Ovary (tissue), 9 donors: ENCODE measurements around the gene TLX2. TPM values are rescaled to one million over a fixed set of nuclear protein-coding genes. Genes with fewer than 3 reads are reported as not detected.

ENCODE experiments used
- DNase-seq, 5 donors: peaks; one replicate each; pipeline ENCODE4 v3.0.0-alpha.2; 2019 to 2020
- H3K27ac ChIP-seq, 2 donors: fragments of 200-600 bp; one replicate each; pipeline versions ENCODE4 v1.5.1 to v1.8.0; 2019 to 2022
- H3K27me3 ChIP-seq: fragments of 200-600 bp; one replicate; pipeline ENCODE4 v1.8.0; 2022
- H3K36me3 ChIP-seq: fragments of 200-600 bp; sonication (generic); one replicate; pipeline ENCODE4 v1.5.1; 2019
- H3K4me1 ChIP-seq: one replicate; pipeline ENCODE4 v1.8.1; 2013; ENCODE audit warnings: mild to moderate bottlenecking, moderate library complexity; ENCODE audit not compliant: insufficient read depth
- H3K4me3 ChIP-seq: fragments of 200-600 bp; sonication (generic); one replicate; pipeline ENCODE4 v1.5.1; 2017
- H3K9me3 ChIP-seq, 2 donors: fragments of 200-600 bp in 1 of 2; sonication (generic) in 1 of 2; one replicate each; pipeline versions ENCODE4 v1.5.1 to v1.8.1; 2013 to 2019; ENCODE audit warnings: mild to moderate bottlenecking in 1 of 2, moderate library complexity in 1 of 2
- CTCF ChIP-seq, 3 donors: fragments of 450-650 bp in 2 of 3; fragments of 200-600 bp in 1 of 3; IDR thresholded peaks; one replicate each; pipeline versions ENCODE4 v1.5.1 to v1.8.0; 2016 to 2022; ENCODE audit warnings: antibody characterized with exemption in 3 of 3, mild to moderate bottlenecking in 1 of 3
- EP300 ChIP-seq: sonication (generic); formaldehyde crosslinking; IDR thresholded peaks from one replicate; pipeline ENCODE4 v1.6.1; 2017; ENCODE audit warnings: antibody characterized with exemption
- POLR2A ChIP-seq: fragments of 450-650 bp; IDR thresholded peaks from one replicate; pipeline ENCODE4 v1.6.1; 2017; ENCODE audit warnings: antibody characterized with exemption, mild to moderate bottlenecking, moderate library complexity
- WGBS, 3 donors: extraction: QIAGEN DNeasy Blood & Tissue Kit in 1 of 3; methylation state at CpG; one replicate each; pipeline versions ENCODE4 v1.1.5 to v1.1.7; 2013 to 2017; 5-methylcytosine and 5-hydroxymethylcytosine counted together
- intact Hi-C, 4 donors: fragments of 100-400 bp; cut with DNase I; formaldehyde crosslinking; loops; one replicate each; pipeline versions ENCODE4 v1.11.0 to v1.15.1; 2022 to 2023
- polyA plus RNA-seq, 2 donors: library from polyadenylated mRNA; stranded (reverse); fragments of 200-250 nt in 1 of 2; fragments of 350-450 nt in 1 of 2; fragmentation: Illumina TruSeq in 1 of 2; extraction: RNeasy Lipid Tissue Mini Kit (QIAGEN cat#74804) in 1 of 2; gene quantifications; one replicate each; pipeline ENCODE4 v1.2.3, GENCODE V29; 2013 to 2014
- total RNA-seq, 7 donors: library from RNA; depleted of rRNA in 2 of 7; stranded (reverse); fragments of >200 nt in 2 of 7; fragmentation: NEBNext Ultra II Directional in 3 of 7; extraction: Animal tissue kit (Norgen Biotek cat#: 25700) in 3 of 7; gene quantifications; one replicate each; pipeline versions ENCODE4 v1.1.0 to v1.2.4, GENCODE V29; 2016 to 2023
- donor health status: DM: no; HTN: no; CAD: no; lungs with moderate emphysema.
- donor health status: DM: no; HTN: no; CAD: no.
- donor health status: Bipolar disorder and iron deficiency.
- donor health status: DM: yes; HTN: yes; CAD: no.
- donor health status: DM: no; HTN: no; CAD: no.
- donor health status: DM: yes; HTN: yes; CAD: no.

The TLX2 gene
- total and polyA plus RNA-seq, 9 donors = not detected

GRCh38 chr2:74538881-74539339 is 24.7 kb downstream of the TLX2 start:
- Histone ChIP-seq H3K27me3 (no peaks in the 10 kb centered on the region), H3K9me3 (no peaks in the 10 kb centered on the region), H3K4me3 (no peak overlapping the region), H3K36me3 (no peaks in the 10 kb centered on the region), H3K4me1 (no peaks in the 10 kb centered on the region), H3K27ac (no peak overlapping the region)
- WGBS, 3 donors = 78 to 84% (median 82%) methylated on average over 7 of the region's 7 CpGs
- intact Hi-C loops = no loop called here
- TF ChIP-seq POLR2A (no peak), CTCF (IDR thresholded peaks at IDR 0.05) (no peak), EP300 (no peak)
- DNase-seq = no peak

- no peak for DNase-seq
- no peak overlapping the region for H3K27ac ChIP-seq
These were observed 26.0 kb downstream of the TLX2 start for GRCh38 chr2:74540291-74540690.

GRCh38 chr2:74542978-74543377 is 28.7 kb downstream of the TLX2 start:
- no peaks in the 10 kb centered on the region for H3K4me1 ChIP-seq
- intact Hi-C loops = no loop called here
- H3K9me3 ChIP-seq = no peaks in the 10 kb centered on the region
- no peak overlapping the region for H3K27ac ChIP-seq
- TF ChIP-seq CTCF (IDR thresholded peaks at IDR 0.05) (no peak), POLR2A (no peak), EP300 (no peak)
- no peaks in the 10 kb centered on the region for H3K36me3 ChIP-seq
- no peak for DNase-seq
- H3K4me3 ChIP-seq = no peak overlapping the region
- WGBS, 3 donors = 70 to 86% (median 84%) methylated on average over 1 of the region's 1 CpG
- H3K27me3 ChIP-seq = no peaks in the 10 kb centered on the region

More at GRCh38 chr2:74540291-74540690, 26.0 kb downstream of the TLX2 start:
- Histone ChIP-seq H3K4me1 (no peaks in the 10 kb centered on the region), H3K4me3 (no peak overlapping the region), H3K9me3 (no peaks in the 10 kb centered on the region), H3K36me3 (no peaks in the 10 kb centered on the region), H3K27me3 (no peaks in the 10 kb centered on the region)
- intact Hi-C loops = no loop called here
- WGBS, 3 donors = 62 to 83% (median 72%) methylated on average over 5 of the region's 5 CpGs
- TF ChIP-seq CTCF (IDR thresholded peaks at IDR 0.05) (no peak), EP300 (no peak), POLR2A (no peak)

- Histone ChIP-seq H3K9me3 (no peaks in the 10 kb centered on the region), H3K27ac (no peak overlapping the region), H3K27me3 (no peaks in the 10 kb centered on the region), H3K4me1 (peaks cover 6% of the 10 kb centered on the region), H3K36me3 (no peaks in the 10 kb centered on the region), H3K4me3 (no peak overlapping the region)
- 91 to 95% (median 95%) methylated on average over 3 of the region's 3 CpGs for WGBS, 3 donors
- no peak for DNase-seq
- TF ChIP-seq POLR2A (no peak), EP300 (no peak), CTCF (IDR thresholded peaks at IDR 0.05) (no peak)
- intact Hi-C loops = no loop called here
These were observed 30.4 kb downstream of the TLX2 start for GRCh38 chr2:74544634-74545033.

- Histone ChIP-seq H3K4me1 (peaks cover 6% of the 10 kb centered on the region), H3K27me3 (no peaks in the 10 kb centered on the region), H3K4me3 (no peak overlapping the region), H3K9me3 (no peaks in the 10 kb centered on the region), H3K36me3 (no peaks in the 10 kb centered on the region), H3K27ac (no peak overlapping the region)
- DNase-seq = no peak
- TF ChIP-seq CTCF (IDR thresholded peaks at IDR 0.05) = no peak
- TF ChIP-seq EP300 = no peak
- TF ChIP-seq POLR2A = no peak
- WGBS, 3 donors = 91 to 93% (median 92%) methylated on average over 3 of the region's 3 CpGs
- intact Hi-C loops = no loop called here
These were observed 31.8 kb downstream of the TLX2 start for GRCh38 chr2:74546004-74546403.
